ENCODE data around the gene NLGN1.

GRCh38 chr3:173463250-173463649 is 65.7 kb downstream of the NLGN1 start:
- TF ChIP-seq CTCF (IDR thresholded peaks at IDR 0.05; ENCODE audit: poor library complexity, severe bottlenecking) (no peak), REST (IDR thresholded peaks at IDR 0.05; ENCODE audit: borderline replicate concordance) (no peak), EZH2 (IDR thresholded peaks at IDR 0.05; ENCODE audit: borderline replicate concordance, insufficient read depth, low read length, poor library complexity, severe bottlenecking) (no peak), POLR2AphosphoS5 (IDR thresholded peaks at IDR 0.05) (no peak), TAF1 (IDR thresholded peaks at IDR 0.05; ENCODE audit: low read depth) (no peak), EP300 (conservative IDR thresholded peaks at IDR 0.05; ENCODE audit: poor library complexity, severe bottlenecking) (no peak)

All from neural cell (in vitro differentiated cells).